NCI-H82 (cell line): ENCODE results near the gene FGGY.
"Not testable (repeated sequence)": the region's sequence is repeated elsewhere in the genome, so short reads cannot be mapped to it uniquely, and the experiment has no call there.

ENCODE experiments used
- DNase-seq: peaks from one replicate; lab custom pipeline; 2025; lab: John Stamatoyannopoulos, UW

FGGY gene

GRCh38 chr1:59735927-59736326 lies 439.0 kb downstream of the FGGY start:
- not testable (repeated sequence) for DNase-seq

- no peak for DNase-seq
Measured at GRCh38 chr1:59736744-59737143, 439.9 kb downstream of the FGGY start.

- no peak for DNase-seq
Measured at GRCh38 chr1:59737638-59738037, 440.7 kb downstream of the FGGY start.

GRCh38 chr1:59738152-59738551 lies 441.3 kb downstream of the FGGY start:
- DNase-seq: no peak

- no peak for DNase-seq
Measured at GRCh38 chr1:59738591-59739015, 441.7 kb downstream of the FGGY start.

- no peak for DNase-seq
Measured at GRCh38 chr1:59739111-59739510, 442.2 kb downstream of the FGGY start.

- no peak for DNase-seq
Measured at GRCh38 chr1:59742526-59742925, 445.6 kb downstream of the FGGY start.

- DNase-seq: no peak
Measured at GRCh38 chr1:59743324-59744091, 446.6 kb downstream of the FGGY start.

- DNase-seq: peak; percentile 89
Measured at GRCh38 chr1:59747420-59748024, 450.6 kb downstream of the FGGY start.

GRCh38 chr1:59748123-59748522 lies 451.2 kb downstream of the FGGY start:
- no peak for DNase-seq

GRCh38 chr1:59750328-59751003 lies 453.6 kb downstream of the FGGY start:
- DNase-seq: no peak

- DNase-seq: no peak
Measured at GRCh38 chr1:59751004-59751395, 454.1 kb downstream of the FGGY start.

GRCh38 chr1:59751801-59752200 lies 454.9 kb downstream of the FGGY start:
- no peak for DNase-seq

GRCh38 chr1:59752556-59753414 lies 455.9 kb downstream of the FGGY start:
- no peak for DNase-seq

GRCh38 chr1:59755069-59755685 lies 458.3 kb downstream of the FGGY start:
- no peak for DNase-seq

- DNase-seq: no peak
Measured at GRCh38 chr1:59757197-59757747, 460.4 kb downstream of the FGGY start.

GRCh38 chr1:59759156-59759925 lies 462.4 kb downstream of the FGGY start:
- DNase-seq: peak; percentile 86

GRCh38 chr1:59761443-59761842 lies 464.5 kb downstream of the FGGY start:
- no peak for DNase-seq

- no peak for DNase-seq
Measured at GRCh38 chr1:59763418-59763817, 466.5 kb downstream of the FGGY start.

GRCh38 chr1:59765011-59765730 lies 468.3 kb downstream of the FGGY start:
- DNase-seq: peak; percentile 38
